Stimulated activated naive CD8-positive, alpha-beta T cell treated with anti-CD3 and anti-CD28 coated beads, Interleukin-15, Interleukin-2, amounts not matched to agents 100 ng/mL and 50 ng/mL, for 24 hours (primary cell): ENCODE data around the gene KRT38.

Experiments
- H3K27ac Mint-ChIP-seq: one replicate; pipeline ENCODE4 v1.8.0; 2021; ENCODE audit warnings: mild to moderate bottlenecking, mixed read lengths
- H3K27me3 Mint-ChIP-seq: one replicate; pipeline ENCODE4 v1.8.0; 2021; ENCODE audit warnings: mixed read lengths
- H3K36me3 Mint-ChIP-seq: one replicate; pipeline ENCODE4 v1.8.0; 2021; ENCODE audit warnings: low read depth, mixed read lengths
- H3K4me1 Mint-ChIP-seq: one replicate; pipeline ENCODE4 v1.8.0; 2021; ENCODE audit warnings: low read depth, mixed read lengths
- H3K4me3 Mint-ChIP-seq: one replicate; pipeline ENCODE4 v1.8.0; 2021; ENCODE audit warnings: mild to moderate bottlenecking, mixed read lengths
- H3K9me3 Mint-ChIP-seq: one replicate; pipeline ENCODE4 v1.8.0; 2021; ENCODE audit warnings: mixed read lengths

Gene KRT38

DNA sequence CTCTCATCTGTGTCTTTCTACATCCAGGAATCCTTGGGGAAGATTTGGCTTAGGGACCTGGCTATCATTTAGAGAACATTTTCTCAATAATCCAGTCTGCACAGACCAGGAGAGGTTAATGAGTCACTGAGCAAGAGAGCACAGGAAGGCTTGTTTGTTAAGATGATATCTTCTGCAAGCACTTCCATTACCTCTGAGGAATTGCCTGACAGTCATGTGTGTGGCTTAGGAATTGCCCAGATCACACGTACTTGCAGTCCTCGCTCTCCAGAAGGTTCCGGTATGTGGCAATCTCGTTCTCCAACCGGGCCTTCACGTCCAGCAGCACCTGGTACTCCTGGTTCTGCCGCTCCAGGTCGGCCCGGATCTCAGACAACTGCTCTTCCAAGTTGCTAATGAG, 19.7 kb downstream of the KRT38 start:
- Mint-ChIP-seq H3K36me3 (no peaks in the 10 kb centered on the region), H3K9me3 (no peaks in the 10 kb centered on the region), H3K27ac (no peak overlapping the region), H3K4me1 (no peaks in the 10 kb centered on the region), H3K27me3 (no peaks in the 10 kb centered on the region), H3K4me3 (no peak overlapping the region)

- no peak overlapping the region for H3K27ac Mint-ChIP-seq
- no peaks in the 10 kb centered on the region for H3K27me3 Mint-ChIP-seq
- no peaks in the 10 kb centered on the region for H3K36me3 Mint-ChIP-seq
- H3K4me1 Mint-ChIP-seq, result no peaks in the 10 kb centered on the region
- H3K9me3 Mint-ChIP-seq, result no peaks in the 10 kb centered on the region
- no peak overlapping the region for H3K4me3 Mint-ChIP-seq
These were observed 20.6 kb downstream of the KRT38 start for GRCh38 chr17:41420134-41420533.

- H3K27me3 Mint-ChIP-seq, result no peaks in the 10 kb centered on the region
- H3K36me3 Mint-ChIP-seq, result no peaks in the 10 kb centered on the region
- no peaks in the 10 kb centered on the region for H3K9me3 Mint-ChIP-seq
- no peak overlapping the region for H3K4me3 Mint-ChIP-seq
- H3K4me1 Mint-ChIP-seq, result no peaks in the 10 kb centered on the region
- H3K27ac Mint-ChIP-seq, result no peak overlapping the region
These were observed 21.1 kb downstream of the KRT38 start for GRCh38 chr17:41419716-41420115.

DNA sequence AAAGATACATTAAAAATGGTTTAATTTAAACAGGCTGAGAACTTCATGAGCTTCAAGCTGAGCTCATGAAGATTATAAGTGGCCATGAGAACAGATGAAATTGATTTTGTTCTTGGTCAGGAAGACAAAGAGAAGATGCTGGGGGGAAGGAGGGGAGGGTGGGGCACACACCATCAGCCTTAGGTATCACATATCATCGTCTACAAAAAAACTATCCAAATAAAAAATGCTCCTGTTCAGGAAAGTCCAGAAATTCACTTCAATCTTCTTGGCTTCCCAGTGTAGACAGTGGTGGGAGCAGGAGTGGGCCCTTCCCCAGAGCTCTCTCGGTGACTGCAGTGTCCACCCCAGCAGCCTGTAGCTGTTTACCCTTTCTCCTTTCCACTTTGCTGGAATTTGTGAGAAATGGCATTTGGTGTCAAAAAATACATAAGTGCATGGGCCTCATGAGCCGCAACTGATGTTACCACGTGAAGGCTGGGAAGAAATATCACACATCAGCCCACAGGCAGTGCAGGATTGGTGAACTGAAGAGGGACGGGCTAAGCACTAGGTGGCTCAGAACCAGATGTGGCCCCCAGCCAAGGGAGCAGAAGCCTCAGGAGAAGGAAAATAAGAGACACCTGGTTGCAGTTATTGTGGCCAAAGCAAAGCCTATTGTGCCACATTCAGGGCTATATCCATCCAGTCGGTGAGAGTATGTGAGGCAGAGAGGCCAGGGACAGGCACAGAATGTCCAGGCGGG, 22.5 kb downstream of the KRT38 start:
- Mint-ChIP-seq H3K4me3 (no peak overlapping the region), H3K27me3 (peaks cover 4% of the 10 kb centered on the region), H3K36me3 (no peaks in the 10 kb centered on the region), H3K9me3 (no peaks in the 10 kb centered on the region), H3K4me1 (no peaks in the 10 kb centered on the region), H3K27ac (no peak overlapping the region)

DNA sequence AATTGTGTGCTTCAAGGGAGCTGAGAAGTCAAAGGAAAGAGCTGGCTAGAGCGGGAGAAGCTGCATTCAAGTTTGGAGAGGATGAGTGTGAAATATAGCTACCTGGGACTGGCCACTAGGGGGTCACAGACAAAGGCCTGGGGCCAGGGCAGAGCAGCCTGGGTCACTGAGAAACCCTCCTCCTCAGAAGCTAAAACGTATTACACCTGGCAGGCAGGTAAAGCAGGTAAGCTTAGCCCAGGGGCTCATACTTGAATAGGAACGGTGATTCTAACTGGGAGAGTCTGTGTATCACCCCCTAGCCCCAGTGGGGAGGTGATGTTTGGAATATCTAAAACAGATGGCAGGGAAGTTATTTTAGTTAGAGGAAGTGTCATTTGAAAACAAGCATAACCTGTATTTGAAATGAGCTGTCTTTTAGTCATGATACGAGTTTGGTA, 23.2 kb downstream of the KRT38 start:
- no peaks in the 10 kb centered on the region for H3K36me3 Mint-ChIP-seq
- H3K27me3 Mint-ChIP-seq, result peaks cover 4% of the 10 kb centered on the region
- no peak overlapping the region for H3K27ac Mint-ChIP-seq
- no peaks in the 10 kb centered on the region for H3K9me3 Mint-ChIP-seq
- H3K4me3 Mint-ChIP-seq, result no peak overlapping the region
- no peaks in the 10 kb centered on the region for H3K4me1 Mint-ChIP-seq

DNA sequence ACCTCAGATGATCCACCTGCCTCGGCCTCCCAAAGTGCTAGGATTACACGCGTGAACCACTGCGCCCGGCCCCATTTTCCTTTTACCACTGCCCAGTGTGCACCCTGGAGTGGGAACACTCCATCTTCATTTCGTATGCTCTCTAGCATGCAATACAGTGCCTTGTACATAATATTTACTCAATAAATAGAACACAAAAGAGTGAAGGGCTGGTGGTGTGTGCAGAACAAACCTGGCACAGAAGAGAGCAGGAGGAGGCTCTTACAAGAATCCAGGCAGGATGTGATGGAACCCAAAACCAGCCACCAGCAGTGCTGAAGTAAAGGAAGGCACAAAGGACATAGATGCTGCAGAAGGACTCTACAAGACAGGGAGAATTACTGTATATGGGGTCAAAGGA, 23.7 kb downstream of the KRT38 start:
- no peaks in the 10 kb centered on the region for H3K9me3 Mint-ChIP-seq
- no peaks in the 10 kb centered on the region for H3K36me3 Mint-ChIP-seq
- H3K27me3 Mint-ChIP-seq, result peaks cover 4% of the 10 kb centered on the region
- no peak overlapping the region for H3K27ac Mint-ChIP-seq
- no peak overlapping the region for H3K4me3 Mint-ChIP-seq
- H3K4me1 Mint-ChIP-seq, result no peaks in the 10 kb centered on the region

- H3K9me3 Mint-ChIP-seq, result no peaks in the 10 kb centered on the region
- H3K27me3 Mint-ChIP-seq, result peaks cover 4% of the 10 kb centered on the region
- no peaks in the 10 kb centered on the region for H3K4me1 Mint-ChIP-seq
- no peak overlapping the region for H3K27ac Mint-ChIP-seq
- H3K36me3 Mint-ChIP-seq, result no peaks in the 10 kb centered on the region
- no peak overlapping the region for H3K4me3 Mint-ChIP-seq
These were observed 24.3 kb downstream of the KRT38 start for GRCh38 chr17:41416479-41416878.

GRCh38 chr17:41415833-41416335, 24.9 kb downstream of the KRT38 start:
- Mint-ChIP-seq H3K4me1 (no peaks in the 10 kb centered on the region), H3K27me3 (peaks cover 4% of the 10 kb centered on the region), H3K36me3 (no peaks in the 10 kb centered on the region), H3K27ac (no peak overlapping the region), H3K4me3 (no peak overlapping the region), H3K9me3 (no peaks in the 10 kb centered on the region)

- Mint-ChIP-seq H3K27ac (no peak overlapping the region), H3K9me3 (no peaks in the 10 kb centered on the region), H3K27me3 (peaks cover 4% of the 10 kb centered on the region), H3K4me1 (no peaks in the 10 kb centered on the region), H3K36me3 (no peaks in the 10 kb centered on the region), H3K4me3 (no peak overlapping the region)
These were observed 25.4 kb downstream of the KRT38 start for GRCh38 chr17:41415411-41415810.

GRCh38 chr17:41413982-41414381, 26.8 kb downstream of the KRT38 start:
- Mint-ChIP-seq H3K27ac (no peak overlapping the region), H3K36me3 (no peaks in the 10 kb centered on the region), H3K4me1 (peaks cover 3% of the 10 kb centered on the region), H3K27me3 (peaks cover 4% of the 10 kb centered on the region), H3K9me3 (no peaks in the 10 kb centered on the region), H3K4me3 (no peak overlapping the region)

DNA sequence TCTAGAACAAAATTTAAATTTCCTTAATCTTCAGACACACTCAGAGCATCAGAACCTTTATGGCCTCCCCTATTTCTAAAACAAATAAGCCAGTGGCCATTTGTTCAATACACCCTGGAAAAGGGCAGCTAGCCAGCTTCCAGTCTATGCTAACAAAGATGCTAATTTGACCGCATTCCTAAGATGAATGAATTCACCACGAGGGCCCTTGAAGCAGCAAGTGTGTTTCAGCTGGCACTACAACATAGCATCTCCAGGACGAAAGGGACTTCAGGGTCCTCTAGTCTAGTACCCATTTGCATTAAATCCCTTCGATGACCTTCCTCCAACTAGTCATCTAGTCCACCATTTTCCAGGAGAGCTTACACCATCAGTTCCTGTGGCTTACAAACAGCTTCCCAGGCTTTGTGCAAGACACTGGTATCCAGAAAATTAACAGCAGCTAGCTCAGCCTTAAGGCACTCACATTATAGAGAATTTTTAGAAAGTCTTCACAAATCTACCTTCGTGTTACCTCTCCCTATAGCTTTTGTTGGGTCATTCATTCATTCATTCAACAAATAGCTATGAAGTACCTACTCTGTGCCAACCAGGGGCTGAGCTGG, 27.3 kb downstream of the KRT38 start:
- no peak overlapping the region for H3K27ac Mint-ChIP-seq
- H3K27me3 Mint-ChIP-seq, result peaks cover 4% of the 10 kb centered on the region

DNA sequence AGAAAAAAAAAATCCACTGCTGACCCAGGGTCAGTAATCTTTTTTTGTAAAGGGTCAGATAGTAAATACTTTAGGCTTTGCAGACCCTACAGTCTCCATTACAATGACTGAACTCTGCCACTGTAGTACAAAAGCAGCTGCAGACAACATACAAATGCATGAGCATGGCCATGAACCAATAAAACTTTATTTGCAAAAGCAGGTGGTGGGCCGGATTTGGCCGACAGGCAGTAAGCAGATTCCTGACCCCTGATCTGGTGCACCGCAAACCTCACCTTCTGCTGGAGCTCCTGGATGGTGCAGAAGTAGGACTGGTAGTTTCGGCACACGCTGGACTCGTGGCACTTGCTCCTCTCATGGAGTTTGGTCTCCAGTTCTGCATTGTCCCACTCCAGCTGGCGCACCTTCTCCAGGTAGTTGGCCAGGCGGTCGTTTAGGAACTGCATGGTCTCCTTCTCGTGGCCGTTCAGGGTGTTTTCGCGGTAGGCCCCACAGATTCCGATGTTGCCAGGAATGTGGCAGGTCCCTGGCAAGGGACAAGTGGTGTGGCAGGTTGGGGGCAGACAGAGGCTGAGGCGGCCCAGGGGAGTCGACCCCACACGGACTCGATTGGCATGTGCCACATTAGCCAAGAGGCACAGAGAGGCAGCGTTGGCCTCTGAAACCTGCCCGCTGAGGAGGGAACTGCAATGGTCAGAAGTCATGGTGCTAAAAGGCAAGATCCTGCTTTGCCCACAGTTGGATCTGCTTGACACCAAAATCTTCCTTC, 29.5 kb downstream of the KRT38 start:
- H3K9me3 Mint-ChIP-seq, result no peaks in the 10 kb centered on the region
- no peak overlapping the region for H3K4me3 Mint-ChIP-seq
- no peaks in the 10 kb centered on the region for H3K36me3 Mint-ChIP-seq
- peaks cover 4% of the 10 kb centered on the region for H3K4me1 Mint-ChIP-seq
- peaks cover 4% of the 10 kb centered on the region for H3K27me3 Mint-ChIP-seq
- H3K27ac Mint-ChIP-seq, result no peak overlapping the region

More for the DNA sequence above, 27.3 kb downstream of the KRT38 start:
- Mint-ChIP-seq H3K4me3 (no peak overlapping the region), H3K36me3 (no peaks in the 10 kb centered on the region), H3K4me1 (peaks cover 4% of the 10 kb centered on the region), H3K9me3 (no peaks in the 10 kb centered on the region)

DNA sequence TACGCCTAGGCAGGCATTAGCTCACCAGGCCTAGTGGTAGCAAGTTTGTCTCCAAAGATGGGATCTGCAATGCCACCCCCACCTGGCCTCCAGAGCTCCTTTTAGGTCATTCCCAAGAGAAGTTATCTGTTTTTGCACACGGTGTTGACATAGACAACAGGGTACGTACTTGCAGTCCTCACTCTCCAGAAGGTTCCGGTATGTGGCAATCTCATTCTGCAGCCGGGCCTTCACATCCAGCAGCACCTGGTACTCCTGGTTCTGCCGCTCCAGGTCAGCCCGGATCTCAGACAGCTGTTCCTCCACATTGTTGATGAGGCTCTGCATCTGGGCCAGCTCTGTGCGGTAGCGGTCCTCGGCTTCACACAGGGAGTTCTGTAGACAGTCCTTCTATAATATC, 33.6 kb downstream of the KRT38 start:
- Mint-ChIP-seq H3K4me1 (peaks cover 34% of the 10 kb centered on the region), H3K4me3 (no peak overlapping the region), H3K27me3 (no peaks in the 10 kb centered on the region), H3K9me3 (no peaks in the 10 kb centered on the region), H3K36me3 (no peaks in the 10 kb centered on the region), H3K27ac (no peak overlapping the region)

- no peak overlapping the region for H3K27ac Mint-ChIP-seq
- no peak overlapping the region for H3K4me3 Mint-ChIP-seq
- no peaks in the 10 kb centered on the region for H3K36me3 Mint-ChIP-seq
- peaks cover under 1% of the 10 kb centered on the region for H3K27me3 Mint-ChIP-seq
- no peaks in the 10 kb centered on the region for H3K9me3 Mint-ChIP-seq
- H3K4me1 Mint-ChIP-seq, result peaks cover 38% of the 10 kb centered on the region
These were observed 34.6 kb downstream of the KRT38 start for GRCh38 chr17:41406205-41406604.

- H3K4me3 Mint-ChIP-seq, result peak overlapping the region; percentile 46
- peak overlapping the region; percentile 86 for H3K27ac Mint-ChIP-seq
- H3K9me3 Mint-ChIP-seq, result no peaks in the 10 kb centered on the region
- H3K27me3 Mint-ChIP-seq, result peaks cover 11% of the 10 kb centered on the region
- peaks cover 4% of the 10 kb centered on the region for H3K36me3 Mint-ChIP-seq
- peaks cover 36% of the 10 kb centered on the region for H3K4me1 Mint-ChIP-seq
These were observed 36.6 kb downstream of the KRT38 start for GRCh38 chr17:41404024-41404671.
